T-helper 22 cell (primary cell): Measurements from ENCODE around the gene SENP1.
A peak's percentile ranks its signal among the peaks of the same experiment; 100 is the strongest.
"Not testable (repeated sequence)": the region's sequence is repeated elsewhere in the genome, so short reads cannot be mapped to it uniquely, and the experiment has no call there.

Experiments used
- DNase-seq: peaks from one replicate; pipeline ENCODE4 v3.0.0-alpha.2; 2020; ENCODE audit warnings: low read depth

SENP1 gene

DNA sequence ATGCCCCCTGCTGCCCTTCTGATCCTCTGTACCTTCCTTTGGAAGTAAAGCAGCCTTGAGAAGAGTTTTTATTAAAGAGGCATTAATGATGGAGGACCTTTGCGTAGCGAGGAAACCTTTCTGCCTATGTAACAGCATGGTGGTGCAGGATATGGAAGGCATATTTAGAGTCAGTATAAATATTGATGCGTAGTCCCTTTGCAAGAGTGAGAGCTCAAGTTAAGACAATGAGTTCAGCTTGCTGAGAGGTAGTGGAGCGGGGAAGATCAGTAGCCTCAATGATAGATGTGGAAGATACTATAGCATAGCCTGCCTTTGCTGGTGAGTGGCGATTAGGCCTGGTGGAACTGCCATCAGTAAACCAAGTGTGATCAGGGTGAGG lies 5.4 kb upstream of the SENP1 start:
- not testable (repeated sequence) for DNase-seq

DNA sequence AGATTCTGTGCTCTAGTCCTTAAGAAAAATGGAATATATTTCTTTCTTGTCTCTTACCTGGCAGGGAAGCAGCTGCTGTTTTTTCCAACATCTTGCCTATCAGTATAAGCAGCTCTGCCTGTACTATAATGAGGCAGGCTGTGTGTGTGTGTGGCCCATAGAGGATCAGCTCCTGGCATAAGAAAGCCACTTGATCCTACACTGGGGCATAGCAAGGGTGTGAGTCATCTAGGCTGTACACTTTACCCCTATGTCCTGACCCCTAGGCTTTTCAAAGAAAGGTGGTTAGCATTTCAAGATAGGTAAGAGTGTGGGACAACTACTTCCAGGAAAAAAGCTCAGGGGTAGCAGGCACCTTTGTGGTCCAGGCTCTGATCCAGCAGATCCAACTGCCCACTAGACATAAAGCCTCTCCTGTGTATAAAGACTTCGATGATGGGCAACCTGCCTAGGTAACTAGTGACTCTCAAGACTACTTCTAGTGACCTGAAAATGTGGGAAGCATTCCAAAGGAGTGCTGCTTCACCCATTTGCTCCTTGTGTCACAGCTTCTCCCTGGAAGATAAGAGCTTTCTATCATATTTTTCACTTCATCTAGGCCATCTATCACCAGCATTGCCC lies 4.9 kb upstream of the SENP1 start:
- DNase-seq: no peak

DNA sequence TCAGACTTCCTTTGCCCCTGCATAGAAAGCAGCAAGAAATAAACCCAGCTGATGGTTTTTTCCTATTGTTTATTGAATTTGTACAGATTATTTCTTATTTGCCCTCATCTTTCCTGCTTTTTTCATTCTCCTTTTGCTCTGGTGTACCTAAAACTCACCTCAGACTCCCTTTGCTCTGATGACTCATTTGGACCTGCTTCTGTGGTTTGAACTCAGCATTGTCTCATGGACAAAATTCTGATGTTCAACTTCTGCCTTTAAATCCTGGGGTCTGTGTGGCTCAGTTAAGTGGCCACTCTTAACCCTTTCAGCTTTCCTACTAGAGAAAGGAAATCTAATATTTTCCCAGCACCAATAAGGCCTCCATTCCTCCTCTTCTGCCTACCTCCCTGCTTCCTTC lies 3.5 kb upstream of the SENP1 start:
- DNase-seq: no peak

GRCh38 chr12:48106681-48107613 lies 1.1 kb upstream of the SENP1 start:
- no peak for DNase-seq

DNA sequence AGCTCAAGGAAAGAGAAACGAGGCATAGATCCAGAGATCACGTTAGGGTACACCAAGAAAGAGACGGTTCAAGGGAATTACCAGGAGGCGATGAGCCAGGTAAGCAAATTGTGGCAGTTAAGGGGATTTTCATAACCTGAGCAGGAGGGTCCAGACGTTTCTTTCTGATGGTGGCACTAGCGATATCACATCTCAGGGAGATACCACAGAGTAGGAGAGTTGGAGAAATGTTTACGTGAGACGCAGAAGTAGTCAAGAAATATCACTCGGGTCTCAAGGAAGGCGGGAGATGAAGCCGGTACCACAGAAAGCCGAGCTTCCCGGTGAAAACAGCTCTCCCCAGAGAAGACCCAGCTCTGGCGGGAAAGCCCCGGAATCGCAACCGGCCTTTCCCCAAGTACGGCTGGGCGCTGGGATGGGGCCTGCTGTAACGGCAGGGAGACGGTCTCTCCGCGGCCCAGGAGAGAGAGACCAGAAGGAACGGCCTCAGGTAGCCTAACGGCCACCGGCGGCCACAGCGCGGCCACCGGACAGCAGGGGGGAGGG lies 485 bp downstream of the SENP1 start:
- peak; percentile 51 for DNase-seq

- no peak for DNase-seq
Measured at GRCh38 chr12:48104531-48104930, 1.3 kb downstream of the SENP1 start.

GRCh38 chr12:48092611-48093010 lies 13.3 kb downstream of the SENP1 start:
- DNase-seq: no peak

DNA sequence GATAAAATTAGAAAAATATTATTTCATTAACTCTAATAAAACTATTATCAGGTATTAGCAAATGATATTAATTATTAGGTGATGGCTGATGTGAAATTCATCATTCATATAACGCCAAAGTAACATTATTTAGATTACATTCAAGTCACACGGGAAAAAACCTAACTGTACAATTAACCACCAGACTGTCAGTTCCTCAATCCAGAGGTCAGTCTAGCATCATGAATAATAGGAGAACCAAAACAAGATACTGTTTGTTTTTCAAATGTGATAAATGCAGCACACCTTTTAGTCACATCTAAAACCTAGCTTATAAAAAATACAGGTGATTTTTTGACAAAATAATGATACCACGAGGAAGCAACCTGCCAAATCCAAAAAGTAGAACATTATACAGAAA lies 19.6 kb downstream of the SENP1 start:
- no peak for DNase-seq

DNA sequence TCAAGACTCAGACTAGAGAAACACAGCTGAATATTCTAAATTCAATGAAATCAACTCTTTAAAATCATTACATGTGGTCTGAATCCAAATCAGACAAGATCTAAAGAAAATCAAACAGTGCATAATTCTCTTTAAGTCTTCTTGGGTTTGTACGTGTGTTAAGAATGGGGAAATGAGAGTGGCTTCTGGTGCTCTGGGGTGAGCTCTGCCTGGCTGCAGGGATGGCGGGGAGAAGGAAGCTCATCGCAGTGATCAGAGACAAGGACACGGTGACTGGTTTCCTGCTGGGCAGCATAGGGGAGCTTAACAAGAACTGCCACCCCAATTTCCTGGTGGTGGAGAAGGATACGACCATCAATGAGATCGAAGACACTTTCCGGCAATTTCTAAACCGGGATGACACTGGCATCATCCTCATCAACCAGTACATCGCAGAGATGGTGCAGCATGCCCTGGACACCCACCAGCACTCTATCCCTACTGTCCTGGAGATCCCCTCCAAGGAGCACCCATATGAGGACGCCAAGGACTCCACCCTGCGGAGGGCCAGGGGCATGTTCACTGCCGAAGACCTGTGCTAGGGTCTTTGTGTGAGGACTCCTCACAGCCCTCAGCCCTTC lies 20.9 kb downstream of the SENP1 start:
- DNase-seq: no peak

- no peak for DNase-seq
Measured at GRCh38 chr12:48084066-48084465, 21.8 kb downstream of the SENP1 start.

- DNase-seq: no peak
Measured at GRCh38 chr12:48080821-48081220, 25.1 kb downstream of the SENP1 start.

DNA sequence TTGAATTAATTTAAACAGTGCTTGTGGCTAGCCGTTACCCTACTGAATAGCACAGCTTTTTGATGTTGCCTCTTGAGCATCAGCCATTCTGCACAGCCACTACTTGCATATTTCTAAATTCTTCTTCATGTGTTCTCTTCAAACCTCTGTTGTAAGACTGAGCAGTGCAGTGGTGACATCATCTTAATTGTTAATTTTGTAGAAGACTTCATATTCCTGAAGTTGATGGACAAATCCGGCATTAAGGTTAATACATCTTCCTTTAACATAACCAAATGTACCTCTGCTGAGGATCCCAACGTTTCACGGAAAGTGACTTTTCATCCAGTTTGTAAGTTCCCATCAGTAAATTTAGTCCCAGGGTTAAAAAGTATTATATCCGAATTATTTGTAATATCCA lies 25.6 kb downstream of the SENP1 start:
- no peak for DNase-seq

DNA sequence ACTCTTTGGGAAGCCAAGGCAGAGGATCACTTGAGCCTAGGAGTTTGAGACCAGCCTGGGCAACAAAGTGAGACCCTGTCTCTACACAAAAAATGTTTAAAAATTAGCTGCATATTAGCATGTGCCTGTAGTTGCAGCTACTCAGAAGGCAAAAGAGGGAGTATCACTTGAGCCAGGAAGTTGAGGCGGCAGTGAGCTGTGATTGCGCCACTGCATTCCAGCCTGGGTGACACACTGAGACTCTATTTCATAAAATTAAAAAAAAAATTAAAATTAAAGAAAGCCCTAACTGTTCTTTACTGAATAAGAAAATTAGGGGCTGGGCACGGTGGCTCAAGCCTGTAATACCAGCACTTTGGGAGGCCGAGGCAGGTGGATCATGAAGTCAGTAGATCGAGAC lies 27.0 kb downstream of the SENP1 start:
- DNase-seq: no peak

DNA sequence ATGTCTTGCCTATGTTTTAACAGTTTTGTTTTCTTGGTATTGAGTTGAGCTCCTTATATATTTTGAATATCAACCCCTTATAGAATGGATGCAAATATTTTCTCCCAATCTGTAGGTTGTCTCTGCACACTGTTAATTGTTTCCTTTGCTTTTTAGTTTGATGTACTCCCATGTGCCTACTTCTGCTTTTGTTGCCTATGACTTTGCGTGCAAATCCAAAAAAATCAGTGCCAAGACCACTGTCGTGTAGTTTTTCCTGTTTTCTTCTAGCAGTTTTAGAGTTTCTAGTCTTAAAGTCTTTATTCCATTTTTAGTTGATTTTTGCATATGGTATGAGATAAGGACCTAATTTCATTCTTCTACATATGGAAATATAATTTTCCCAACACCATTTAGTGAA lies 28.8 kb downstream of the SENP1 start:
- no peak for DNase-seq

- DNase-seq: no peak
Measured at GRCh38 chr12:48075832-48076231, 30.0 kb downstream of the SENP1 start.

- DNase-seq: no peak
Measured at GRCh38 chr12:48074266-48074665, 31.6 kb downstream of the SENP1 start.

GRCh38 chr12:48072266-48072665 lies 33.6 kb downstream of the SENP1 start:
- DNase-seq: no peak

DNA sequence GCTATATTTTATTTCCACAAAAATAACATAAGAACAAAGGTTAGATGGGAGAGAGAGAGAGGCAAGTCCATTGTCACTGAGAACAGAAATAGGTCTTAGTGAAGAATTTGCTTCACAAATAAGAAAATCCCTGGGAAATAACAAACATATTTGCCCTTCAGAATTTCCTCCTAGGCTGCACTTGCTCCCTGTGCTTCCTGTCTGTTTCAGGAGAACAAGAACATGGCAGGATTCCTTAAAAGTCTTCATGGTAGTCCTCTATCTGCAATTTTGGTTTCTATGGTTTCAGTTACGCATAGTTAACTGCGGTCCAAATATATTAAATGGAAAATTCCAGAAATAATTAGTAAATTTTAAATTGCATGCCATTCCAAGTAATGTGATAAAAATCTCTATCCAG lies 34.1 kb downstream of the SENP1 start:
- DNase-seq: no peak

- DNase-seq: no peak
Measured at GRCh38 chr12:48070731-48071130, 35.1 kb downstream of the SENP1 start.

DNA sequence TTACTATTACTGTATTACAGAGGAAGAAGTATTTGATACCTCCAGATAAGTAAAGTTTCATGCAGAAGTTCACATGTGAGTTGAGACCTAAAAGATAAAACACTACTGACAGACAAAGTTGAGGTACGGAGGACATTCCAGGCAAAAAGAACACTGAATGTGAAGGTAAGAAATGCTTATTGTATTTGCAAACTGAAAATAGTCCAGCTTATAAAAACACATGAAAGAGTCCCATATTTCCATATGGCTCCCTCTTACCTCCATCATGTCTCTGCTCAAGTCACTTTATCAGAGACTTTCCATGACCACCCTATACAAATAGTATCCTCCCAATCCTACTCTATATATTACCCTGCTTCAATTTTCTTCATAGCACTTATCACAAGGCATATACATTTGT lies 35.8 kb downstream of the SENP1 start:
- no peak for DNase-seq

- no peak for DNase-seq
Measured at GRCh38 chr12:48069241-48069640, 36.6 kb downstream of the SENP1 start.

DNA sequence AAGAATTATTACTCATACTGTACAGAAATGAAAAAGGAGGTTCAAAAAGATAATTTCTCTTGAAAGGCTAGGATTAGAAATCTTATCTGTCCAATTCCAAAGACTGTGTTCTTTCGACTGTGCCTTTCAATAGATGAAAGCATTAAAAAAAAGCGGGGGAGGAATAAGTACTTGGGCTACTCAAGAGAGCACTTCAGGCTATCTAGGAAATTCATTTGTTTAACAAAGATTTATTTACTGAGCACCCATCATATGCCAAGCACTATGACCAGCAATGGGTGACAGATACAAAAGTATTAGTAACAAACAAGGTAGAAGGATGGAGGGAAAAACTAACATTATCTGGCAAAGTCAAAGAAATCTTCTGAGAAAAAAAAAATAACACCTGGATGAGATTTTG lies 37.4 kb downstream of the SENP1 start:
- DNase-seq: no peak
